ENCODE data around the gene IGSF5. TPM values are rescaled to one million over a fixed set of nuclear protein-coding genes. Genes with fewer than 3 reads are reported as not detected.

The IGSF5 gene
- polyA plus RNA-seq, 1 donor (not counting 4 experiments of a cell fraction or from before 2014, with no cell fraction given) = not detected

DNA sequence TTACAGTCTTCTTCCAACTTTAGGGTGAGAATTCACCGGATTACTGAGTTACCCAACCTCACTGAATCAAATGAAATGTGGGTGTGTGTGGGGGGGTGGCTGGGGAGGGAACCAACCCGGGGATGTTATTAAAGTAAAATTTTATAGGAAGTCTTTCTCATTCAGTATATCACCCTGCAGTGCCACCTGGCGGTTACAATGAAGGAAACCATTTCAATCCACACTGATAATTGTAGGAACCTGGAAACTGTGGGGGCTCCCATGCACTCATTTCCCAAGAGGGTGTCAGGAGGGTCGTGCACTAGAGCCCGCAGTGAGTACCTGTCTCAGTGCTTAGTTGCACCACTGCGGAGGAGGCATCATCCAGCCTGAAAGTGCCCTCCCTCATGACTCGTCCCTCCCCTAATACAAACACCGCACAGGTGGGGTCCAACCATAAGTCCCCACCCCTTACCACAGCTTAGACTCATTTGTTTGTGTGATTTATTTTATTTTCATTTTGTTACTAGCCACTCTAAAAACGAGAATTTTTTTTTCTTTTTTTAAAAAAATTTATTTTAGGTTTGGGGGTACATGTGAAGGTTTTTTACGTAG, 29.1 kb upstream of the IGSF5 start:
- H3K4me2 ChIP-seq (ENCODE audit: control insufficient read depth, extremely low read depth, insufficient read depth, low read depth, low read length) = no peak overlapping the region

DNA sequence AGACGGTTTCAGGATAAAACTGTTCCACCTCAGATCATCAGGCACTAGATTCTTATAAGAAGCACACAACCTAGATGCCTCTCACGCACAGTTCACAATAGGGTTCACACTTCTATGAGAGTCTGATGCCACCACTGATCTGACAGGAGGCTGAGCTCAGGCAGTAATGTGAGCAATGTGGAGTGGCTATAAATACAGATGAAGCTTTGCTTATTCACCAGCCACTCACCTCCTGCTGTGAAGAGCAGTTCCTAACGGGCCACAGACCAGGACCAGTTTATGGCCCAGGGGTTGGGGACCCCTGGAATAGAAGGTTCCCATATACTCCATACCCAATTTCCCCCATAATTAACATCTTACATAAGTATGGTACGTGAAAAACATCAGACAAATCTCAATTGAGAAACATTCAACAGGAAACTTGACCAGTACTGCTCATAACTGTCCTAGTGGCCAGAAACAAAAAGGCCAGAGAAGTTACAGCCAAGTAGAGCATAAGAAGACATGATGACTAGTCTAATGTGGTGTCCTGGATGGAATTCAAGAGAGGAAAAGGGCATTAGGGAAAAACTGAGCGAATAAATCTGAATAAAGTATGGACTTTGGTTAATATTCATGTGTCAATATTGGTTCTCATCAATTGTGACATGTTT, 24.7 kb upstream of the IGSF5 start:
- Histone ChIP-seq H3K36me3 (ENCODE audit: control insufficient read depth in 2 of 2, extremely low read depth in 1 of 2, insufficient read depth in 2 of 2, low read length in 2 of 2) (no peaks in the 10 kb centered on the region), H3K27me3 (ENCODE audit: control insufficient read depth, extremely low read depth, insufficient read depth, low read length) (no peaks in the 10 kb centered on the region), H3K79me2 (ENCODE audit: control insufficient read depth, insufficient read depth, low read length) (no peaks in the 10 kb centered on the region), H3K4me3 (ENCODE audit: control insufficient read depth in 2 of 3, extremely low read depth in 1 of 3, insufficient read depth in 2 of 3, low read depth in 1 of 3, low read length in 3 of 3) (no peak overlapping the region), H3K9ac (ENCODE audit: control insufficient read depth, extremely low read depth, insufficient read depth, low read length) (no peak overlapping the region), H2AFZ (ENCODE audit: control insufficient read depth, low read length) (no peak overlapping the region), H3K4me2 (ENCODE audit: control insufficient read depth, extremely low read depth, insufficient read depth, low read depth, low read length) (no peak overlapping the region), H4K20me1 (ENCODE audit: control insufficient read depth, extremely low read depth, insufficient read depth, low read length) (no peaks in the 10 kb centered on the region), H3K27ac (ENCODE audit: control insufficient read depth, insufficient read depth, low read length) (no peak overlapping the region), H3K4me1 (ENCODE audit: control insufficient read depth, extremely low read depth, insufficient read depth, low read length) (no peaks in the 10 kb centered on the region), H3K9me3 (ENCODE audit: control insufficient read depth, low read depth, low read length) (peaks cover 2% of the 10 kb centered on the region), H3K9me1 (ENCODE audit: control insufficient read depth, extremely low read depth, insufficient read depth, low read length) (no peaks in the 10 kb centered on the region)
- TF ChIP-seq EZH2 (IDR thresholded peaks at IDR 0.05; ENCODE audit: low read length) (no peak), CTCF (optimal IDR thresholded peaks at IDR 0.05 in 1 of 3, IDR thresholded peaks at IDR 0.05 in 1 of 3, conservative IDR thresholded peaks at IDR 0.05 in 1 of 3; ENCODE audit: extremely low read depth in 1 of 3, insufficient read depth in 2 of 3, low read length in 3 of 3) (no peak)
- DNase-seq (ENCODE audit: low read depth, low spot score) = no peak
- dilution Hi-C loops (cut with MboI; ENCODE audit: extremely low pct_ligation_motif_present, low sequenced_read_pairs) = loop anchor here (25.0 kb wide), 1 partner anchor 208 kb away; no protein-coding TSS in a partner anchor
- no peak for FAIRE-seq

More for the DNA sequence above, 29.1 kb upstream of the IGSF5 start:
- H3K79me2 ChIP-seq (ENCODE audit: control insufficient read depth, insufficient read depth, low read length) = no peaks in the 10 kb centered on the region
- no peaks in the 10 kb centered on the region for H3K9me1 ChIP-seq (ENCODE audit: control insufficient read depth, extremely low read depth, insufficient read depth, low read length)
- H2AFZ ChIP-seq (ENCODE audit: control insufficient read depth, low read length) = no peak overlapping the region
- no peak for FAIRE-seq
- no peaks in the 10 kb centered on the region for H4K20me1 ChIP-seq (ENCODE audit: control insufficient read depth, extremely low read depth, insufficient read depth, low read length)
- H3K27me3 ChIP-seq (ENCODE audit: control insufficient read depth, extremely low read depth, insufficient read depth, low read length) = no peaks in the 10 kb centered on the region
- no peak overlapping the region for H3K9ac ChIP-seq (ENCODE audit: control insufficient read depth, extremely low read depth, insufficient read depth, low read length)
- no peak overlapping the region for H3K27ac ChIP-seq (ENCODE audit: control insufficient read depth, insufficient read depth, low read length)
- H3K9me3 ChIP-seq (ENCODE audit: control insufficient read depth, low read depth, low read length) = peaks cover 3% of the 10 kb centered on the region
- TF ChIP-seq CTCF (optimal IDR thresholded peaks at IDR 0.05 in 1 of 3, IDR thresholded peaks at IDR 0.05 in 1 of 3, conservative IDR thresholded peaks at IDR 0.05 in 1 of 3; ENCODE audit: extremely low read depth in 1 of 3, insufficient read depth in 2 of 3, low read length in 3 of 3) = peak in 2 of 3 experiments; percentile 29 to 46
- TF ChIP-seq EZH2 (IDR thresholded peaks at IDR 0.05; ENCODE audit: low read length) = no peak
- H3K4me1 ChIP-seq (ENCODE audit: control insufficient read depth, extremely low read depth, insufficient read depth, low read length) = no peaks in the 10 kb centered on the region
- no peaks in the 10 kb centered on the region for H3K36me3 ChIP-seq (ENCODE audit: control insufficient read depth in 2 of 2, extremely low read depth in 1 of 2, insufficient read depth in 2 of 2, low read length in 2 of 2)
- no peak for DNase-seq (ENCODE audit: low read depth, low spot score)
- no peak overlapping the region for H3K4me3 ChIP-seq (ENCODE audit: control insufficient read depth in 2 of 3, extremely low read depth in 1 of 3, insufficient read depth in 2 of 3, low read depth in 1 of 3, low read length in 3 of 3)
- dilution Hi-C loops (cut with MboI; ENCODE audit: extremely low pct_ligation_motif_present, low sequenced_read_pairs) = loop anchor here (25.0 kb wide), 1 partner anchor 204 kb away; no protein-coding TSS in a partner anchor

Measured in keratinocyte (primary cell).